Measurements from ENCODE around the gene COL18A1. TPM values are rescaled to one million over a fixed set of nuclear protein-coding genes. Genes with fewer than 3 reads are reported as not detected.

Gene COL18A1
- total RNA-seq, 8 experiments from 2014 or later: 1.6 to 341 (median 7.1) TPM

GRCh38 chr21:45411810-45412206 lies 6.8 kb downstream of the COL18A1 start:
- no peak for ATAC-seq (replicated peaks in 6 of 8)
- Histone ChIP-seq H3K4me3 (no peak overlapping the region), H3K27ac (no peak overlapping the region), H3K4me1 (replicated peaks in 1 of 2) (peaks cover 59 to 66% of the 10 kb centered on the region in 2 donors)
- WGBS, 10 experiments: 67 to 100% (median 94%) methylated on average over 1 to 13 of the region's 18 CpGs; no CpG with 5 or more reads in 2 of the 10 experiments
- in situ Hi-C loops (cut with MboI; ENCODE audit: low pct_unique_long_range_greater_than_20kb in 2 of 9, low sequenced_read_pairs in 9 of 9, unreplicated experiment in 9 of 9): no loop called here

DNA sequence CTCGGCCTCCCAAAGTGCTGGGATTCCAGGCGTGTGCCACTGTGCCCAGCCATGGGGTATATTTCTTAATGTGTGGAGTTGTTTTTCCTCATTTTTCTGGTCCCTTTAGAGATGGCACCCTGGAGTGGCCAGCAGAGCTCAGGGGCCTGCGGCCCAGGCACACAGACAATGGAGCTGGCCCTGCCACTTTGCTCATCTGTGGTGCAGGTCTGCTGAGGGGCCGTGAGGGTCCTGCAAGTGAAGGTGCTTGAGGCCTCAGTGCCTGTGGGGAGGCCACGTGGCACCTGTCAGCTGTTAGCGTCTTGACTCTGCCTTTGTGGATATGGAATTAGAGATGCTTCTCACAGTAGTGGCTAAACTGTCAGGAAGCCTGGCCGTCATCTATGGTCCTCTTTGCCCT lies 7.5 kb downstream of the COL18A1 start:
- Histone ChIP-seq H3K27ac (no peak overlapping the region), H3K4me1 (replicated peaks in 1 of 2) (peaks cover 61 to 67% of the 10 kb centered on the region in 2 donors), H3K4me3 (no peak overlapping the region)
- in situ Hi-C loops (cut with MboI; ENCODE audit: low pct_unique_long_range_greater_than_20kb in 2 of 9, low sequenced_read_pairs in 9 of 9, unreplicated experiment in 9 of 9): no loop called here
- no peak for ATAC-seq (replicated peaks in 6 of 8)
- WGBS, 10 experiments: 0 to 92% (median 65%) methylated on average over 1 to 5 of the region's 7 CpGs; no CpG with 5 or more reads in 6 of the 10 experiments

- 17 to 77% (median 53%) methylated on average over 2 to 14 of the region's 27 CpGs; no CpG with 5 or more reads in 5 of the 10 experiments for WGBS, 10 experiments
- peak in 1 of 8 experiments; percentile 6 for ATAC-seq (replicated peaks in 6 of 8)
- H3K27ac ChIP-seq: no peak overlapping the region
- H3K4me1 ChIP-seq (replicated peaks in 1 of 2): peaks cover 66 to 67% of the 10 kb centered on the region in 2 donors
- in situ Hi-C loops (cut with MboI; ENCODE audit: low pct_unique_long_range_greater_than_20kb in 2 of 9, low sequenced_read_pairs in 9 of 9, unreplicated experiment in 9 of 9): no loop called here
- no peak overlapping the region for H3K4me3 ChIP-seq
These were observed 8.1 kb downstream of the COL18A1 start for GRCh38 chr21:45412909-45413611.

DNA sequence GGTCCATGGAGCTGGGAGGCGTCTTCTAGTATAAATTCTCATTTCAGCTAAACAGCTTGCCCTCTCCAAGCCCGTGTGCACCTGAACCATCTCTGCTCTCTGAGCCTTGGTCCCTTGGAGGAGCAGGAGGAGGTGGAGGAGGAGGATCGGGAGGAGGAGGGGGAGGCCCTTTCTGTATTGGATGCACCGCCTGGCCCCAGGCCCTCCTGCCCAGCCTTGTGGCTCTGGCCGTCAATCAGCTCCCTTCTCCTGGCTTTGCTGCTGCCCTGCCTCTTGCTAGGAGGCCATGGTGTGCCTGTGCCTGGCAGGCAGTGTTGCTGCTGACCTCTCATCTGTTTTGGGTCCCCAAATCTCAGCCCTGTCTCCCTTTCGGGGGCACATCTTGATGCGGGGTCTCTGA lies 9.0 kb downstream of the COL18A1 start:
- WGBS, 10 experiments: 18 to 79% (median 60%) methylated on average over 1 to 4 of the region's 7 CpGs; no CpG with 5 or more reads in 7 of the 10 experiments
- Histone ChIP-seq H3K4me1 (replicated peaks in 1 of 2) (peaks cover 66 to 67% of the 10 kb centered on the region in 2 donors), H3K4me3 (no peak overlapping the region), H3K27ac (no peak overlapping the region)
- peak in 5 of 8 experiments; percentile 9 to 41 (median 20) for ATAC-seq (replicated peaks in 6 of 8)
- in situ Hi-C loops (cut with MboI; ENCODE audit: low pct_unique_long_range_greater_than_20kb in 2 of 9, low sequenced_read_pairs in 9 of 9, unreplicated experiment in 9 of 9): no loop called here

- in situ Hi-C loops (cut with MboI; ENCODE audit: low pct_unique_long_range_greater_than_20kb in 2 of 9, low sequenced_read_pairs in 9 of 9, unreplicated experiment in 9 of 9): no loop called here
- Histone ChIP-seq H3K4me1 (replicated peaks in 1 of 2) (peaks cover 64 to 65% of the 10 kb centered on the region in 2 donors), H3K27ac (no peak overlapping the region), H3K4me3 (no peak overlapping the region)
- ATAC-seq (replicated peaks in 6 of 8): no peak
- 57 to 100% (median 86%) methylated on average over 1 to 10 of the region's 25 CpGs; no CpG with 5 or more reads in 7 of the 10 experiments for WGBS, 10 experiments
These were observed 9.6 kb downstream of the COL18A1 start for GRCh38 chr21:45414396-45415187.

DNA sequence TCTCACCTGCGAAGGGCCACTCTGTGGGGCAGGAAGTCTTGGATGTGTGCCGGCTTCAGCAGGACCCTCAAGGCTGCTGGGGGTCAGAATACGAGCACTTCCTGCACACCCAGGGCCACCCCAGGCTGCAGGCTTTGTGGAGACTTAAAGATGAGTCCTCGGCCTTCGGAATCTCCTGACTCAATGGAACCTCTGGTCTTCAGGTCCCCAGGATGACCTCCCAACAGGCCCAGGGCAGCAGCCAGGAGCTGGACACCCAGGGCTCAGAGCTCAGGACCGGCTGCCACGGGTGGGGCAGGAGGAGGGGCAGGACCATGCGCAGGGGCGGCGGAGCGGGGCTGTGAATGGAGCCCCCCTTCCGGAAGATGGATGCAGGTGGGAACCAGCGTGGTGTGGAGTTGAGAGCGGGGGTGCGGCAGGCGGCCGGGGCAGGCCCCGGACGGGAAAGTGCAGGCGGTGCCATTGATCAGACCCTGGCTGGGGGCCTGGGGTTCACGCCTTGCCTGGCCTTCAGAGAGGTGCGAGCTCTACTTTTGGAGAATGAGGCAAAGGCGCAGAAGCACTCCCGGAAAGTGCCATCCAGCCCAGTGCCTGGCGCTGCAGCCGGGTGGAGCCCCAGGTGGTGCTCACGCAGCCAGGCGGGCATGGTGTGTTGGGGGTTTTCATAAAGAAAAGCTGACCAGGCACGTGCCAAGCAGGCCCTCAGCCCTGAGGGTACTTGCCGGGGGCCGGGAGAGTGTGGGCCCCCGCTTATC lies 10.4 kb downstream of the COL18A1 start:
- in situ Hi-C loops (cut with MboI; ENCODE audit: low pct_unique_long_range_greater_than_20kb in 2 of 9, low sequenced_read_pairs in 9 of 9, unreplicated experiment in 9 of 9): no loop called here
- no peak for ATAC-seq (replicated peaks in 6 of 8)
- H3K4me1 ChIP-seq (replicated peaks in 1 of 2): peaks cover 64 to 65% of the 10 kb centered on the region in 2 donors
- WGBS, 10 experiments: 78 to 100% (median 80%) methylated on average over 1 to 6 of the region's 32 CpGs; no CpG with 5 or more reads in 7 of the 10 experiments
- no peak overlapping the region for H3K4me3 ChIP-seq
- no peak overlapping the region for H3K27ac ChIP-seq

GRCh38 chr21:45415943-45416611 lies 11.1 kb downstream of the COL18A1 start:
- no peak for ATAC-seq (replicated peaks in 6 of 8)
- peaks cover 65 to 67% of the 10 kb centered on the region in 2 donors for H3K4me1 ChIP-seq (replicated peaks in 1 of 2)
- 64 to 100% (median 95%) methylated on average over 1 to 4 of the region's 25 CpGs; no CpG with 5 or more reads in 4 of the 10 experiments for WGBS, 10 experiments
- in situ Hi-C loops (cut with MboI; ENCODE audit: low pct_unique_long_range_greater_than_20kb in 2 of 9, low sequenced_read_pairs in 9 of 9, unreplicated experiment in 9 of 9): no loop called here
- no peak overlapping the region for H3K27ac ChIP-seq
- no peak overlapping the region for H3K4me3 ChIP-seq

- 3 to 62% (median 34%) methylated on average over 1 to 7 of the region's 8 CpGs; no CpG with 5 or more reads in 4 of the 10 experiments for WGBS, 10 experiments
- H3K4me3 ChIP-seq: no peak overlapping the region
- no peak overlapping the region for H3K27ac ChIP-seq
- in situ Hi-C loops (cut with MboI; ENCODE audit: low pct_unique_long_range_greater_than_20kb in 2 of 9, low sequenced_read_pairs in 9 of 9, unreplicated experiment in 9 of 9): no loop called here
- peak in 3 of 8 experiments; percentile 38 to 89 (median 78) for ATAC-seq (replicated peaks in 6 of 8)
- H3K4me1 ChIP-seq (replicated peaks in 1 of 2): peaks cover 67 to 73% of the 10 kb centered on the region in 2 donors
These were observed 11.7 kb downstream of the COL18A1 start for GRCh38 chr21:45416620-45417019.

GRCh38 chr21:45417256-45417950 lies 12.4 kb downstream of the COL18A1 start:
- H3K4me1 ChIP-seq (replicated peaks in 1 of 2): peaks cover 67 to 75% of the 10 kb centered on the region in 2 donors
- no peak overlapping the region for H3K4me3 ChIP-seq
- in situ Hi-C loops (cut with MboI; ENCODE audit: low pct_unique_long_range_greater_than_20kb in 2 of 9, low sequenced_read_pairs in 9 of 9, unreplicated experiment in 9 of 9): no loop called here
- WGBS, 10 experiments: 82 to 100% (median 89%) methylated on average over 1 to 9 of the region's 22 CpGs; no CpG with 5 or more reads in 5 of the 10 experiments
- no peak for ATAC-seq (replicated peaks in 6 of 8)
- H3K27ac ChIP-seq: no peak overlapping the region

- 80 to 85% (median 80%) methylated on average over 1 to 5 of the region's 20 CpGs; no CpG with 5 or more reads in 7 of the 10 experiments for WGBS, 10 experiments
- no peak overlapping the region for H3K27ac ChIP-seq
- no peak overlapping the region for H3K4me3 ChIP-seq
- in situ Hi-C loops (cut with MboI; ENCODE audit: low pct_unique_long_range_greater_than_20kb in 2 of 9, low sequenced_read_pairs in 9 of 9, unreplicated experiment in 9 of 9): no loop called here
- ATAC-seq (replicated peaks in 6 of 8): no peak
- H3K4me1 ChIP-seq (replicated peaks in 1 of 2): peaks cover 66 to 73% of the 10 kb centered on the region in 2 donors
These were observed 13.0 kb downstream of the COL18A1 start for GRCh38 chr21:45417951-45418300.

GRCh38 chr21:45418301-45419071 lies 13.5 kb downstream of the COL18A1 start:
- ATAC-seq (replicated peaks in 6 of 8): no peak
- WGBS, 10 experiments: 47 to 95% (median 75%) methylated on average over 2 to 4 of the region's 34 CpGs; no CpG with 5 or more reads in 6 of the 10 experiments
- no peak overlapping the region for H3K4me3 ChIP-seq

More at GRCh38 chr21:45418301-45419071, 13.5 kb downstream of the COL18A1 start:
- in situ Hi-C loops (cut with MboI; ENCODE audit: low pct_unique_long_range_greater_than_20kb in 2 of 9, low sequenced_read_pairs in 9 of 9, unreplicated experiment in 9 of 9): no loop called here
- Histone ChIP-seq H3K4me1 (replicated peaks in 1 of 2) (peaks cover 62 to 67% of the 10 kb centered on the region in 2 donors), H3K27ac (no peak overlapping the region)
